ENCODE measurements around the gene CACNA2D4. TPM values are rescaled to one million over a fixed set of nuclear protein-coding genes. Genes with fewer than 3 reads are reported as not detected.

Gene CACNA2D4
- total and polyA plus RNA-seq, 8 donors: 0.60 to 3.1 (median 2.0) TPM

DNA sequence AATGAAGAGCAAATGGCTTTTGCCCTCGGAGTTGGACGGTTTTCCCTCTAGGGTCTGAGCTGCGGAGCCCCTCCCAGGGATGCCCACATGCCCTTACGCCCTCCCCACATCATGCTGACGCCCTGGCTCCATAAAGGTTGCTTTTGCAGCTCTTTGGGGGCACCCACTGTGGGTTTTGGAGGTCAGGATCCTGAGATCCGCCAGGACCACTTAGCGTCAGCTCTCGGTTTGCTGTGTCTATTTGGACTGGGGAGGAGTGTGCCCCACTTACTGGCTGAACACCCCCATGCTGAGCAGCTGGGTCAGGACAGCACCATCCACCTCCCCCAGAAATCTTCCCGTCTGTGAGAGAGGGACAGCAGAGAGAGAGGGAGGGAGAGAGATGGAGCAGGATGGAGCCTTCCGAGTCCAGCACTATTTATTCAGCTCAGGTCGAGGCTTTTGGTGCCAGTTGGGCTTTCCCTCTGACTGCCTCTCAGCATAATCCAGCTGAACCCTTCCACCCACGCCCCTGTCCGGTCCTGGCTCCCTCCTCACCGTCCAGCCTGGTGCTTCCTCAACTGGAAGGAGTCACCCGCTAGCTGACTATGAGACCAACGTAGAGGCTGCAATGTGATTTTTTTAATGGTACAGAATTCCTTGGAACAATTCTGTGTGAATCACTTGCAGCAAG lies 117.0 kb downstream of the CACNA2D4 start:
- no peak for TF ChIP-seq CTCF (IDR thresholded peaks at IDR 0.05)
- H3K4me1 ChIP-seq: peaks cover 0 to 4% (median 0%) of the 10 kb centered on the region in 3 donors
- H3K4me3 ChIP-seq: no peak overlapping the region
- 56 to 59% methylated on average over 16 of the region's 16 CpGs for WGBS, 2 donors
- ATAC-seq (no peak), DNase-seq (peak in 1 of 6 donors; percentile 23), FAIRE-seq (no peak)
- no peak overlapping the region for H3K27ac ChIP-seq
- intact Hi-C loops (cut with DNase I): loop anchor here in 2 of 3 donors (10.0 kb wide), 2 partner anchors 123 to 233 kb away; no protein-coding TSS in a partner anchor
- no peaks in the 10 kb centered on the region for H3K27me3 ChIP-seq
- H3K36me3 ChIP-seq: no peaks in the 10 kb centered on the region
- no peaks in the 10 kb centered on the region for H3K9me3 ChIP-seq

DNA sequence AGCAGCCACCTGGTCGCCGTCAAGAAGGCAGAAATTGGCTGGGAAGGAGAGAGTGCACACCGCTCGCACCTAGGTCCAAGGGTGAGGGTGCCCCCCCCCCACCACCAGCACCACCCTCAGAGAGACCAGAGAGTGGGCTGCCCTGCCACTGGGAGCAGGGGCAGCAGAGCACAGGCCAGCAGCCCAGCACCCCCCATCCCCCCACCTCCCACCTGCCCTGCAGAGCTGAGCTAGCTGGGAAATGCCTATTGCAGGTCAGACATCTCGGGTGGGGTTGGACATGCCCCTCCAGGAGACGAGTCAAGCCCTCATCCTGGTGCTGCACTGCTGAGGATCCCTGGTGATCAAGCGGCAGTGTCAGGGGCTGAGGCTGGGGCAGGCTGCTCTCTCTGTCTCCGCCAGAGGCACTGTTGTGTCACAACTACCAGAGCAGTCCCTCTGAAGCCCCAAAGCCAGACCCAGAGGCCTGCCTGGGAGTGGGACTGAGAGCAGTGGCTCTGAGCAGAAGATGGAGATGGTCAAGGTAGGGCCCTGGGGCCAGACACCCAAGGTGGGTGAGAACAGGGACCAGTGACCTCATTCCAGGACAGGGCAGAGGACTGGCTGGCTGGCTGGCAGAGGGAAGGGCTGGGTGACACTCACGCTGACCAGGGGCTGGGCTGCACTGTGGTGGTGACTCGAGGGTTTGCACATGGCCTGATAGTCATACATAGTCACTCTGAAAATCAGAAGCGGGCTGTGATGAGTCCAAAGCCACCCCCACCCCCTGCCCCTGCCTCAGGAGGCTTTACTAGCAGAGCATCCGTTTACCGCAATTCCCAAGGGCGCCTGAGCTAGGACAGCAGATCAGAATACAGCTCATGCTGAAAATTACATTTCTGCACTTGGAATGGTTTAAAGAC lies 117.8 kb downstream of the CACNA2D4 start:
- ATAC-seq: no peak
- peak in 1 of 4 donors; percentile 27 for TF ChIP-seq CTCF (IDR thresholded peaks at IDR 0.05)
- DNase-seq: peak in 2 of 6 donors; percentile 54 to 57
- no peak overlapping the region for H3K27ac ChIP-seq
- H3K36me3 ChIP-seq: no peaks in the 10 kb centered on the region
- H3K4me3 ChIP-seq: no peak overlapping the region
- H3K4me1 ChIP-seq: peaks cover 0 to 6% (median 3%) of the 10 kb centered on the region in 3 donors
- no peaks in the 10 kb centered on the region for H3K9me3 ChIP-seq
- WGBS, 2 donors: 51 to 58% methylated on average over 14 of the region's 14 CpGs
- H3K27me3 ChIP-seq: no peaks in the 10 kb centered on the region
- no peak for FAIRE-seq
- intact Hi-C loops (cut with DNase I): loop anchor here in 2 of 3 donors (10.0 kb wide), 2 partner anchors 124 to 234 kb away; no protein-coding TSS in a partner anchor

GRCh38 chr12:1799882-1800400 lies 118.5 kb downstream of the CACNA2D4 start:
- DNase-seq (no peak), FAIRE-seq (no peak)
- intact Hi-C loops (cut with DNase I): loop anchor here (5.0 to 10.0 kb wide), 4 partner anchors 125 to 235 kb away; no protein-coding TSS in a partner anchor

More at GRCh38 chr12:1799882-1800400, 118.5 kb downstream of the CACNA2D4 start:
- Histone ChIP-seq H3K4me3 (no peak overlapping the region), H3K4me1 (peaks cover 0 to 6% (median 3%) of the 10 kb centered on the region in 3 donors), H3K9me3 (no peaks in the 10 kb centered on the region), H3K27me3 (no peaks in the 10 kb centered on the region), H3K27ac (no peak overlapping the region), H3K36me3 (no peaks in the 10 kb centered on the region)
- ATAC-seq: no peak
- no peak for TF ChIP-seq CTCF (IDR thresholded peaks at IDR 0.05)
- WGBS, 2 donors: 48 to 62% methylated on average over 12 of the region's 12 CpGs
